Measurements from ENCODE around the gene MC2R. TPM values are rescaled to one million over a fixed set of nuclear protein-coding genes. Genes with fewer than 3 reads are reported as not detected.

MC2R gene
- not detected in 2 replicates for total RNA-seq

DNA sequence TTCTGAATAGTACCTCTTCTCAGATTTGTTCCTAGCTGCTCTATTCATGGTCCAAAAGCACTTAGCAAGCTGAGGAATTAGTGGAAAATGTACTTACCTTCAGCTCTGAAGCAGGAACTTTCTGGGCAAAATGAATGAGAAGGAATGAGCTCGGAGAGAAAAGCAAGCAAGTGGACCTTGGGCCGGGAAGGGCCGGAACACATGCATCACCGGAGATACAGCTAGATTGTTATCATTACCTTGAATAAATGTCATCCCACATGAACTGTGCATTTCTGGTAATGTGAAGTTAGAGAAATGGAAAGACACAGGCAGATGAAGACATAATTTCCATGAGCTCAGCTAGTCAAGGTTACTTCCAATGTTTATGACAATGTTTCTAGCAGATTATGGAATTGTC is at the start of gene MC2R:
Gene MC2R, minus strand, starts transcription at position 146 of the 400 bp plus-strand sequence. CDS start 30,018 bp downstream, outside the sequence.

Other genes starting within 250 kb of the MC2R start
- gene FAM210A, start 189.0 kb downstream of the MC2R start, total RNA-seq: 6.5 and 11.2 TPM in 2 replicates
- 18.7 and 22.7 TPM in 2 replicates for gene RNMT, start 188.9 kb downstream of the MC2R start, total RNA-seq
- gene MC5R, start 91.4 kb downstream of the MC2R start, total RNA-seq: not detected in 2 replicates
- 4.4 and 5.0 TPM in 2 replicates for gene ZNF519, start 216.9 kb upstream of the MC2R start, total RNA-seq

All from epithelial cell of alveolus of lung (primary cell).